GM08714 (cell line): Measurements from ENCODE around the gene FAXC.
"Not testable (repeated sequence)": the region's sequence is repeated elsewhere in the genome, so short reads cannot be mapped to it uniquely, and the experiment has no call there.

Experiments used
- H3K4me3 ChIP-seq: fragments of 200-500 bp; sonication (Bioruptor generic); 2 replicates; pipeline ENCODE4 v1.5.1; 2014; ENCODE audit warnings: mild to moderate bottlenecking, low read length, inconsistent platforms
- ZNF274 ChIP-seq: IDR thresholded peaks from 2 replicates; pipeline ENCODE4 v1.6.1; 2012; ENCODE audit warnings: mild to moderate bottlenecking, low read depth, low read length

FAXC gene

GRCh38 chr6:99285881-99286280 lies 63.6 kb downstream of the FAXC start:
- no peak overlapping the region for H3K4me3 ChIP-seq
- TF ChIP-seq ZNF274: no peak

GRCh38 chr6:99282479-99283062 lies 66.9 kb downstream of the FAXC start:
- H3K4me3 ChIP-seq: no peak overlapping the region
- no peak for TF ChIP-seq ZNF274

GRCh38 chr6:99276747-99277146 lies 72.7 kb downstream of the FAXC start:
- no peak for TF ChIP-seq ZNF274
- H3K4me3 ChIP-seq: no peak overlapping the region

GRCh38 chr6:99270826-99271225 lies 78.6 kb downstream of the FAXC start:
- TF ChIP-seq ZNF274: no peak

GRCh38 chr6:99270030-99270429 lies 79.4 kb downstream of the FAXC start:
- TF ChIP-seq ZNF274: no peak
- H3K4me3 ChIP-seq: no peak overlapping the region

More at GRCh38 chr6:99270826-99271225, 78.6 kb downstream of the FAXC start:
- no peak overlapping the region for H3K4me3 ChIP-seq

GRCh38 chr6:99269207-99269606 lies 80.3 kb downstream of the FAXC start:
- TF ChIP-seq ZNF274: no peak
- no peak overlapping the region for H3K4me3 ChIP-seq

- not testable (repeated sequence) for H3K4me3 ChIP-seq
Measured at GRCh38 chr6:99266996-99267395, 82.5 kb downstream of the FAXC start.

GRCh38 chr6:99265447-99265846 lies 84.0 kb downstream of the FAXC start:
- not testable (repeated sequence) for H3K4me3 ChIP-seq

GRCh38 chr6:99254616-99255550 lies 94.6 kb downstream of the FAXC start:
- TF ChIP-seq ZNF274: no peak
- H3K4me3 ChIP-seq: no peak overlapping the region

GRCh38 chr6:99253271-99253670 lies 96.2 kb downstream of the FAXC start:
- no peak overlapping the region for H3K4me3 ChIP-seq
- no peak for TF ChIP-seq ZNF274

- no peak for TF ChIP-seq ZNF274
- H3K4me3 ChIP-seq: no peak overlapping the region
Measured at GRCh38 chr6:99252421-99252820, 97.1 kb downstream of the FAXC start.

GRCh38 chr6:99250476-99250875 lies 99.0 kb downstream of the FAXC start:
- no peak overlapping the region for H3K4me3 ChIP-seq
- no peak for TF ChIP-seq ZNF274

- TF ChIP-seq ZNF274: no peak
Measured at GRCh38 chr6:99246602-99247001, 102.9 kb downstream of the FAXC start.

GRCh38 chr6:99241905-99242534 lies 107.5 kb downstream of the FAXC start:
- H3K4me3 ChIP-seq: no peak overlapping the region
- TF ChIP-seq ZNF274: no peak

More at GRCh38 chr6:99246602-99247001, 102.9 kb downstream of the FAXC start:
- H3K4me3 ChIP-seq: no peak overlapping the region

- no peak for TF ChIP-seq ZNF274
- no peak overlapping the region for H3K4me3 ChIP-seq
Measured at GRCh38 chr6:99236010-99236409, 113.5 kb downstream of the FAXC start.
